HuH-7 (cell line): ENCODE results near the gene TMEM60.
A peak's percentile ranks its signal among the peaks of the same experiment; 100 is the strongest.
"Not testable (repeated sequence)": the region's sequence is repeated elsewhere in the genome, so short reads cannot be mapped to it uniquely, and the experiment has no call there.

ENCODE experiments used
- DNase-seq: peaks from one replicate; pipeline ENCODE4 v3.0.0; 2011; ENCODE audit warnings: low spot score

TMEM60 gene

GRCh38 chr7:77811516-77812289, 13.5 kb upstream of the TMEM60 start:
- DNase-seq: no peak

GRCh38 chr7:77808517-77808916, 10.3 kb upstream of the TMEM60 start:
- no peak for DNase-seq

- DNase-seq: no peak
These were observed 8.2 kb upstream of the TMEM60 start for GRCh38 chr7:77806425-77806824.

- DNase-seq: no peak
These were observed 4.5 kb upstream of the TMEM60 start for GRCh38 chr7:77802557-77803405.

GRCh38 chr7:77800730-77801129, 2.5 kb upstream of the TMEM60 start:
- DNase-seq: no peak

DNA sequence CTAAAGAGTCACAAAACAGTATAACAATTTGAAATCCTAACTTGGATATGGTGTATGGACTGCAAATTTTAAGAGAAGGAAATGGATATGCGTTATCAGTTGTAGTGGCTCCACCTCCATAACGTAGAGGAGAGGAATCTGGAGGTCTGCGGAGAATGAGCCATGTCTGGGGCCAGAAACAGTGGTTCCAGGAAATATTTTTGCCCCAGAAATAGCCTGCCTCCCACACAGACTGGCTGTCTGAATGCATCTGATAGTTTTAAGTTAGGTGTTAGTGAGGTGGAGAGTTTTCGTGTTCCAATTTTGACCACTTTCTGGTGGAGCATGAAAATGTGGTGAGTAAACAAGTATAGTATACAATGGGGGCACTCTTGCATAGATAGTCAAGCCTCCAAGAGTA, 1.9 kb upstream of the TMEM60 start:
- no peak for DNase-seq

- peak; percentile 5 for DNase-seq
These were observed 1.1 kb upstream of the TMEM60 start for GRCh38 chr7:77799078-77799964.

DNA sequence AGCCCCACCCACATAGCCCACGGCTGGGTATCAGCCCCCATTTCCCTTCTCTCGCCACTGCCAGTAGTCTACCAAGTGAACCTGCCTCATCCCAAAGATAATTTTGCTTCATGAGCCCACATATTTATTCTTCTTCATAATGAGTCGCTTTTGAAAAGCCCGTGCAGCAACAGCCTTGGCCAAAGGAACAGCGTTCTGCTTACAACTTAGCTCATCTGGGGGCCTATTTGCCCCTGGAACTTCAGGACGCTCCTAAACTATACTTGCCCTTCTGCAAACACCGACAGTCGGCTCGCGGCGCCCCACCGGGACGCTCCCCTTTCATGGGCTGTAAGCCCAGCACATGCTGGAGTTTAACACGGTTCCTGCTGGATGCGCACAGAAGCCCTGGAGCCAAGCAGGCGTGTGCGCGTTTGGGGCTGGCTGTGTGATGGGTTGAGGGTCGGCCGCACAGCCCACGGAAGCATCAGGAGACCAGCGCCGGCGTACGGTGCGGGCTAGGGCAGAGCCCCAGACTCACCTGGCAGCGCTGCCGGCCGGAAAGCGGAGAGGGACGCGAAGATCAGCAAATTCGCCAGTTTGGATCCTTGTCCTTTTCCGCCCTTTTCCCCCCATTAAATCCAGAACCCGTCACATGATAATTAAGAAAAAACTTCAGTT, 370 bp downstream of the TMEM60 start:
- no peak for DNase-seq

GRCh38 chr7:77796960-77797359, 1.3 kb downstream of the TMEM60 start:
- DNase-seq: no peak

DNA sequence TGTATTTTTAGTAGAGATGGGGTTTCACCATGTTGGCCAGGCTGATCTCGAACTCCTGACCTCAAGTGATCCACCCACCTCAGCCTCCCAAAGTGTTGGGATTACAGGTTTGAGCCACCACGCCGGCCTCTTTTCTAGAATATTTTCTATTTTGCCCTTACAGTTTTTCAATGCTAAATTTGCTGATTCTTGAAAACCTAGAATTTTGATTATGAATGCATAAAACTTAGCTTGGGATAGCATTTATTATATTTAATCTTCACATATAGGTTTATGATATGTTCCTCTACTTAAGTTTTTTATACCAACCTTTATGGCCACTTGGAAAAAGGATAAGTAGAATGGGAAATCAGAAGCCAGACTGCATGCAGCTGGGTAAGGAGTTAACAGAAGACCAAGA, 2.1 kb downstream of the TMEM60 start:
- DNase-seq: no peak

DNA sequence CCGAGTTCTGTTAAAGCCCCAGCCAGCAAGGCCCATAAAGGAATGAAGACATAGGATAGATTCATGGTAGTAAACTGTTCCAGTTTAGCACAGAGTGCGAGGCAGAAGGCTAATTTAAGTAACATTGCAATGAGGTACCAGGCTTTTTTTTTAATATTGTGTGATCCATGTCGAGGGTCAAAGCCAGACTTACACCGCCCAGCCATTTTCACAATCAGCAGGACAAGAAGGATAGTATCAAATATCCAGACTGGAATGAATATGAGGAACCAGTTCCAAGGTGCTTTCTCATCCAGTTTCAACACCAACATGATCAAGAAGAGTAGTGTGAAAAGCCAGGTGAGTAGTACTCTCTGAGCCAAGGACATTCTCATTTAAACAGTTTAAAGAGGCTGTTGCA, 4.2 kb downstream of the TMEM60 start:
- DNase-seq: no peak

DNA sequence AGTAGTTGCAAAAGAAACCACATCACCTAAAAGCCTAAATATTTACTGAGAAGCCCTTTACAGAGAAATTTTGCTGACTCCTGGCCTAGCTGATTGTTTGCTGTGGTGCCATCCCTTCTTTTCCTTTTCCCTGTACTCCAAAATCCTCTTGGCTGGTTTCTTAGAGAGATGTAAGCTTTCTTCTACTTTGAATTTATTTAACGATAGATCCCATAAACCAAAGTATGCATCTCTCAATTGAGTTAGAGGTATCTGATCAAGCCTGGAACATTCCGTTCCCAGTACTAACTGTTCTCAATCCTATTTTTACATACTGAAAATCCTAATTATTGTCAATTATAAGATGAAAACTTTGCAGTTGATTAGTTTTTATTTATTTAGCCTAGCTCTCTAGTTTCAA, 6.3 kb downstream of the TMEM60 start:
- DNase-seq: no peak

- no peak for DNase-seq
These were observed 6.9 kb downstream of the TMEM60 start for GRCh38 chr7:77791336-77791735.

GRCh38 chr7:77788327-77788902, 9.8 kb downstream of the TMEM60 start:
- no peak for DNase-seq

DNA sequence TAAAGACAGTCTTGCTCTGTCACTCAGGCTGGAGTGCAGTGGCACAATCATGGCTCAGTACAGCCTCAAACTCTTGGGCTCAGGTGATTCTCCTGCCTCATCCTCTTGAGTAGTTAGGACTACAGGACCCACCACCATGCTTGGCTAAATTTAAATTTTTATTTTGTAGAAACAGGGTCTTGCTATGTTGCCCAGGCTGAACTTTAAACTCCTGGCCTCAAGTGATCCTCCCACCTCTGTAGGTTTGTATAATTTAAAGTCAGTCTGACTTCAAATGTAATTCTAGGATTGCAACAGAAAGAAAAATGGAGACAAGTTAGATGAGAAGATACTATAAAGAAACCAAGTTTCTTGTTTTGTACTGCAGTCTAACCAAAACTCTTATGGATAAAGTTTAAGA, 11.5 kb downstream of the TMEM60 start:
- no peak for DNase-seq

DNA sequence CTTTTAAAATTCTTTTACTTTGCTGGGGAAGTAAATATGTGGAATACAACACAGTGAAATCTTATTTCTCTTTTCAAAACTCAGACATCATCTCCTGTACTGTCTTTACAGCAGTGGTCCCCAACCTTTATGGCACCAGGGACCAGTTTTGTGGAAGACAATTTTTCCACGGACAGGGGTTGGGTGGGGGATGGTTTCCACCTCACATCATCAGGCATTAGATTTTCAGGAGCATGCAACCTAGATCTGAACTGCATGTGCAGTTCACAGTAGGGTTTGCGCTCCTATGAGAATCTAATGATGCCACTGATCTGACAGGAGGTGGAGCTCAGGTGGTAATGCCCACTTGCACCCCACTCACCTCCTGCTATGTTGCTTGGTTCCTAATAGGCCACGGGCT, 12.2 kb downstream of the TMEM60 start:
- DNase-seq: no peak

DNA sequence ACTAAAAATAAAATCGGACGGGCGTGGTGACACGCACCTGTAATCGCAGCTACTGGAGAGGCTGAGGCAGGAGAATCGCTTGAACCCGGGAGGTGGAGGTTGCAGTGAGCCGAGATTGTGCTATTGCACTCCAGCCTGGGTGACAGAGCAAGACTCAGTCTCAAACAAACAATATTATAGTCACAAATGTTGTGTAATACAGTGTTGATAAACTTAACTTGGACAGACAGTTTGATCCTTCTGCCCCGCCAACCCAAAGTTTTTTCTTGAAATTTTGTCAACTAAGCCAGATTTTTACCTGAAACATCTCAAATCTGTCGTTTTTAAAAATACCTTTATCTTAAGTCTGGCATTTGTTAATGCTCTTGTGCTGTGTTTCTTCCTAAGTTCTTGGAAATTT, 13.8 kb downstream of the TMEM60 start:
- DNase-seq: not testable (repeated sequence)

- DNase-seq: no peak
These were observed 14.7 kb downstream of the TMEM60 start for GRCh38 chr7:77783545-77783944.

DNA sequence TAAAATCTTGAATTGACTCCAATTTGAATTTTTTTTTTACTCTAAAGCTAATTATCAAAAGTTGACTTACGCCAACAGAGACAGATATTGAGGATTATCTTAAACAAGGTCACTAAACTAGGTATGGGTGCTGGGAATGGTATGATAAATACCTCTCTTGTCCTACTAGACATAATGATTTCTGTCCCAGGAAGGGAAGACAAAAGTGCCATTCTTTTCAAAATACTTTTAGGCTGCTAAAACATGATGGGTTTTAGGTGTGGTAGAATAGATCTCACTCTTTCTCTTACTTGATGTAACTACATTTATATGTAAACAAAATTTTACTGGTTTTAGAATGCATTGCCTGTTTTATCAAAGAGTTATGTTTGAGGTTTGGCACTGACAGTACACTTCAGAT, 15.1 kb downstream of the TMEM60 start:
- no peak for DNase-seq

- DNase-seq: no peak
These were observed 15.9 kb downstream of the TMEM60 start for GRCh38 chr7:77782383-77782782.

DNA sequence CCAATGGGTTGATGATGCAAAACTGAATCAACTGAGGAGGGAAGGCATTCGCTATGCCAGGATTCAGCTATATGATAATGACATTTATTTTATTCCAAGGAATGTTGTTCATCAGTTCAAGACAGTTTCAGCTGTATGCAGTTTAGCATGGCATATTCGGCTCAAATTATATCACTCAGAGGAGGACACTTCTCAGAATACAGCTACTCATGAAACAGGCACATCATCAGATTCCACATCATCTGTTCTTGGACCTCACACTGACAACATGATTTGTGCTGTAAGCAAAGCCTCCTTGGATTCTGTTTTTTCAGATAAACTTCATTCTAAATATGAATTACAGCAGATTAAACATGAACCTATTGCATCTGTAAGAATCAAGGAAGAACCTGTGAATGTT, 19.7 kb downstream of the TMEM60 start:
- DNase-seq: no peak

GRCh38 chr7:77771901-77772300, 26.3 kb downstream of the TMEM60 start:
- DNase-seq: no peak
